NOMO-1 treated with dmso at 0.1 percent for 144 hours (cell line): ENCODE measurements around the gene TIPARP.
"Not testable (repeated sequence)": the region's sequence is repeated elsewhere in the genome, so short reads cannot be mapped to it uniquely, and the experiment has no call there.

Experiments
- DNase-seq: peaks from one replicate; lab custom pipeline; 2025; ENCODE audit not compliant: unreplicated experiment; lab: John Stamatoyannopoulos, UW

TIPARP gene

DNA sequence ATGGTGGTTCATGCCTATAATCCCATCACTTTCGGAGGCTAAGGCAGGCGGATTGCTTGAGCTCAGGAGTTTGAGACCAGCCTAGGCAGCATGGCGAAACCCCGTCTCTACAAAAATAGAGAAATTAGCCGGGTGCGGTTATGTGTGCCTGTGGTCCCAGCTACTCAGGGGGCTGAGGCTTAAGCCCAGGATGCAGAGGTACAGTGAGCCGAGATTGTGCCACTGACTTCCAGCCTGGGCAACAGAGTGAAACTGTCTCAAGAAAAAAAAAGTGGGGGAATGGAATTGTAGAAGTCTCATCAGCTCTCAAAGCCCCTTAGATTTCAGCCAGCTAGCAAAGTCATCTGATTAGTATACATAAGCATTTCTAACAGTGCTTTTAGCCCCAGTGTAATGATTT lies 33.2 kb downstream of the TIPARP start:
- DNase-seq, result no peak

- DNase-seq, result no peak
Observed at GRCh38 chr3:156710429-156710828, 36.0 kb downstream of the TIPARP start.

GRCh38 chr3:156711113-156711512 lies 36.7 kb downstream of the TIPARP start:
- no peak for DNase-seq

GRCh38 chr3:156711944-156712343 lies 37.6 kb downstream of the TIPARP start:
- not testable (repeated sequence) for DNase-seq

DNA sequence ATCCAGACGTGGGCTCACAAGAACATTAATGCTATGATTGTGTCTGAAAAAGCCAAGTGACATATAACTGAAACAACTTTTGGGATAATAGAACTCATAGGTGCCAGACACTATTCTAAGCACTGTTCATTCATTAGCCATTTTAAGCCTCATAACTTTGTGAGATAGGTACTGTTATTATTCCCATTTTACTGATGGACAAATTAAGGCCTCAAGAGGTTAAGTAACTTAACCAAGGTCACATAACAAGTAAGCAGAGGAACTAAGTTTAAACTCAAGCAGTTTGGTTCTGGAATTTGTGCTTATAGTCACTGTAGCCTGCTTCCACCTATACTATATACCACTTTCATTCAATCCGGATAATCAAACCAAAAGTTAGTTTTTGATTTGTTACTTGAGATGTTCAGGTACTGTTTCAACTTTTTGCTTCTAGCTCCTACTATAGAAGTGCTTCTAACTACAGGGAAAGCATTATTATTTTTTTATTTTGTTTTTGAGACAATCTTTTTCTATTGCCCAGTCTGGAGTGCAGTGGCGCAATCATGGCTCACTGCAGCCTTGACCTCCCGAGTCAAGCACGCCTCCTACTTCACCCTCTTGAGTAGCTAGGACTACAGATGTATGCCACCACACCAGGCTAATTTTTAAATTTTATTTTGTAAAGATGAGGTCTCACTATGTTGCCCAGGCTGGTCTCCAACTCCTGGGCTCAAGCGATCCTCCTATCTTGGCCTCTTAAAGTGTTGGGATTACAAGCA lies 41.9 kb downstream of the TIPARP start:
- DNase-seq, result no peak

DNA sequence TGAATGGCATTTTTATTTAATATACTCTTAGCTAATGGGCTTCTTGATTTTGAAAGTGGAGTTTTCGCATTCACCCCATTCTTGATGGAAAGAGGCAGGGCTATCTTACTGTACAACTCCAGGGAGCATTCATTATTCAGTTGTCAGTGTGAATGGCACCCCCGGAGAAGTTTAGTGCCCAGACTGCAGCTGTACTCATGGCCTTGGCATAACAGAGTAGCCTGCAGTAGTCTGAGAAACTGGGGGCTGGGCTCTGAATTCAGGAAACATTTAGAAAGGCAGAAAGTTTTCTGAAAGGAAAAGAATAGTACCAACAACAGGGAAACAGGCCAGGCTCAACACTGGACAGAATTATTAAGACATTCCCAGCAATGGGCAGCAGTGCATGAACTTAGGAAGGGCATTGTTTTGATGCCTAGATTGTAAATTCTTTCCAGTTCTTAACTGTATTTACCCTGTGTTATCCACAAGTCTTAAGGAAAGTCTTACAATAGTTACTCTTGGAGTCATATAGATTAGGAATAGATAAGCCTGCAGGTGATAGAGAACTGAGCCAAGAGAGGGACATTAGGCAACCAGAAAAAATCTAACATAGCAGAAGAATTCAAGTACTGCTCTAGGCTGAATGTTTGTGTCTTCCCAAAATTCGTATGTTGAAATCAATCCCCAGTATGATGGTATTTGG lies 44.4 kb downstream of the TIPARP start:
- DNase-seq, result no peak

DNA sequence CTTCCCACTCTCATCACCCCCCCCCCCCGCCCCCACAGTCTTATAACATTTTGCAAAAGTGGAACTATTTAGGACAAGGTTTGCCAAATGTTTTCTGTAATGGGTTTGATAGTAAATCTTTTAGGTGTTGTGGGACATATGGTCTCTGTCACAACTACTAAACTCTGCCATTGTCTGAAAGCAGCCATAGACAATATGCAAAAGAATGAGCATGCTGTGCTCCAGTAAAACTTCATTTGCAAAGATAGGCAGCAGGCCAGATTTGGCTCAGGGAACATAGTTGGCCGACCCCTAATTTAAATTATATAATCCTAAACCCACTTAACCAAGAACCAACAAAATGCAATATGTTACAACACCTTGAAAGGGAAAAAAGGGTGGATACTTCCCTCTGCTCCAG lies 46.4 kb downstream of the TIPARP start:
- DNase-seq, result no peak

- DNase-seq, result no peak
Observed at GRCh38 chr3:156721687-156722618, 47.6 kb downstream of the TIPARP start.

DNA sequence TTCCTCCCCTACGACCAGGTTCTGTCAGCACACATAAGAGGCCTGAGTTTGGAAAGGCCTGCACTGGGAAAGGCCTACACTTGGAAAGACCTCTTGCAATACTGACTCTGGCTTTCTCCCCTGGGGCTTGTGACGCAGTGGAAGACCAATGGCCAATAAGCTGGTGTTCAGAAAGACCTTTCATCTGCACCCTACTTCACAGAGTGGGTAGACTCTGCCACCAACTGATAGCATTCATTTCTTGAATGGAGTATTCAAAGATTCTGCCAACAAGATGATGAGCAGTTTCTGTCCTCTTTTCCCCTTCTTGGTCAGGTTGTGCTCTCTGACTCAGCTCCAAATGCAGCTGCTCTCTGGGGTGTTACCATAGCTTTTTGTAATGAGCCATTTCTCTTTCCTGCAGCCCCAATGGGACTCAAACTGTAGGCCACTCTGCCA lies 48.8 kb downstream of the TIPARP start:
- no peak for DNase-seq

DNA sequence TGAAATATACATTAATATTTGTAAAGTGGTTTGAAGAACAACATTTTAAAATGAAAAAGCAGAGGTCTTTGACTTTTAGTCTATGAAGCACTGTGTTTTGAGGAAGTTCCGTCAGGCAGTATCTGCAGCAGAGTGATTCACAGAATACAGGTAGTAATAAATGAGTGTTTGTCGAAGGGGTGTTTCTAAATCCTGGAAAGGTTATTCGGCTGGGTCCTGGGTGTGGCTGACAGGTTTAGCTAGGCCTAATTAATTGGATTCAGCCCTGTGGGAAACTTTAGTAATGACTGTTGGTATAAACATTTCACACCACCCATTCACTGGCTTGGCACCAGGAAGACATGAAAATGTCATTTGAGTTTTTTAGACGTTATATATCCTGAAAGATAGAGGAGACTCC lies 51.3 kb downstream of the TIPARP start:
- DNase-seq, result no peak

DNA sequence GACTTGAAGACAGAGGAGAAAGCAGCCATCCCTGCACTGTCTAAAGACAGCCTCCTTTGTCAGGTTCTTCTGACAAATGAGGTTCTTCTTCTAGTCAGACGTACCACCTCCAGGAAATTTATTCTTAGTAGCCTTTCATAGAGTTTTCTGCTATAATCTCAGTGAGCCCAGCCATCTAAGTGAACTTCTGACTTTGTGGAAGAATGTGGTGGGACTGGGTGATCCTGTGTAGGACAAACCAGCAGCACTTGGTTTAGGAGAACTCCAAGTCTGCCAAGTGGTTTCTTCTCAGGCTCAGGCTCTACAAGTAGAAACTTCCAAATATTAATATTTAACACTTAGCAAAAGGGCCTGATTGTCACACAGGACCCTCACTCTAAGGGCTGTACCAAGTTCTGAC lies 52.1 kb downstream of the TIPARP start:
- no peak for DNase-seq

GRCh38 chr3:156727519-156728205 lies 53.3 kb downstream of the TIPARP start:
- DNase-seq, result no peak

DNA sequence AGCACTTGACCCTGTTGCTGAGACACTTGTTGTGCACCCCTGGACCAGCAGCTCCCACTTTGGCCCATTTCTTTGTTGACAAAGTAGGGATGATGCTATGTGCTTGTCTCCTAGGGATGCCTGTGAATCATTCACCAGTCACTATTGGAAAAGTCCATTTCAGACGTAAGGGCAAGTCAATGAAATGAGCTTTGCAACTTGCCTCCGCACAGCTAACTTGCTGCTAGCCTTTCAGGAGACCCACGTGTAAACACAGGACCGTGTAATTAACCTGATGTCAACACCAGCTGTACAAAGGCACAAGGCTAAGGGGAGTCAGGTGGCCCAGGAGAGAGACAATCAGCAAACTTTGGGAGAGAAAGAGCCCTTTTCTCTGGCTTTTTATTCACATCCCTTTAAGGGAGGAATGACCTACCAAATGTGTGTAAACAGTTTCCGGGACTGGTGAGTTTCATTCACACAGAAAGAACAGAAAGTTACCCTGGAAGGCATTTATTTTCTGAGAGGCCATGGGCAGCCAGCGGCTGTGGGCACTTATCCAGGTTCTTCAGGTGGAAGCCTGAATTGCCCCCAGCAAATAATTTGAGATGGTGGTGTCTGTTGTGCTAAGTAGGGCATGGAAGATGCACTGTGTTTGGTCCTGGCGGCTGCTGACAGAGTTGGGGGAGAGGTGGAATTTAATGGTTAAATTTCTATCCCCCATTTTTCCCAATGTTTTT lies 54.0 kb downstream of the TIPARP start:
- DNase-seq, result no peak

GRCh38 chr3:156729460-156730179 lies 55.2 kb downstream of the TIPARP start:
- DNase-seq, result no peak

DNA sequence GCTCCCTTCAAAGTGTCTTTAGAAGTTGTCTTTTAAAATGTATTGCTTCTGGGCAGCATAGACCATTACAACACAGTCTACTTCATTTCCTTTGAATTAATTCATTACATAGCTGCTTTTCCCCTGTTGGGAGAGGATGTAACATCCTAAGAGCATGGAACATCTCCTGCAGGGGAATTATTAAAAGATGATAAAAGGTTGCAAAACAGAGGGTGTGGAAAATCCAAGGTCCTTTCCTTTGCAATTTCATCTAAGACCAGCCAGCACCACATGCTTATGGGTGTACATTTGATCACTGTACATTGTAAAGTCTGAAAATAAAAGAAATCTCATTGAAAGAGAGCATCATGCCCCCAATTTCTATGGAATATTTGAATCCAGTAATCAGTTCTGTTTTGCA lies 57.4 kb downstream of the TIPARP start:
- DNase-seq, result no peak

GRCh38 chr3:156732261-156732660 lies 57.9 kb downstream of the TIPARP start:
- no peak for DNase-seq

DNA sequence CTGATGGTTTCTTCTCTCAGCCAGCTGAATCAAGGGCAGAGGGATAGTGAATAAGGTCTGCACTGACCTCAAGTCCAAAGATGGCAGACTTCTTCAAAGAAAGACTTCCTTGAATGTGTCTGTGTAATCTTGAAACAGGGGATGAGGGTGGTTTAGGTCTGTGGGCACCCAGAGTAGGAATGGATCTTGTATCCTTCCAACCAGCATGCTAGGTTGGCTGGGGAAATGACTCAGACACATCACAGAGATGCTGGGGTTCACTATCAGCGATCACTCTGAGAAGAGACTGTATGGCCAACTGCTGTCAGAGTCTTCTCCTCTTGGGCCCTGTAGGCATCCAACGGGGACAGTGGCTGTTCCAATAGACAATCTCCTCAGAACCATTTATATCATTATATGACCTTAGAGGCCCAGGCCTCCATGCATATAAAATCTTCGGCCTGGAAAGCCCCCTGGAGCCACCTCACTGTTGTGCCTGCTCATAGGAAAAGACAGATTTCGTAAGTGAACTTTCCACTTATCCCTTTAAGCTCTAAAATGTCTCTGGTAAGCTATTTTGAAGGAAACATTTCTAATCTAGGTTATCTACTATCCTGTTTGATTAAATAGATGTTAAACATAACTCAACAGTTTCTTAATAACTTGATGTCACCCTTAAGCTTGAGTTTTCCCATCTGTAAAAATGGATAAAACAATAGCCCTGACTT lies 58.5 kb downstream of the TIPARP start:
- DNase-seq, result no peak

DNA sequence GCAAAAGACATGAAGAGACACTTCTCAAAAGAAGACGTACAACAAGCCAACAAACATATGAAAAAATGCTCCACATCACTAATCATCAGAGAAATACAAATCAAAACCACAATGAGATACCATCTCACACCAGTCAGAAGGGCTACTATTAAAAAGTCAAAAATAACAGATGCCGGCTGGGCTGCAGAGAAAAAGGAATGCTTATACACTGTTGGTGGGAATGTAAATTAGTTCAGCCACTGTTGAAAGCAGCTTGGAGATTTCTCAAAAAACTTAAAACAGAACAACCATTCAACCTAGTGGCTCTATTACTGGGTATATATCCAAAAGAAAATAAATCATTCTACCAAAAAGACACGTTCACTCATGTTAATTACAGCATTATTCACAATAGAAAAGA lies 60.3 kb downstream of the TIPARP start:
- DNase-seq, result not testable (repeated sequence)

GRCh38 chr3:156735471-156735870 lies 61.1 kb downstream of the TIPARP start:
- DNase-seq, result no peak
